HG02678 (cell line): ENCODE measurements around the gene HOXA13.

ENCODE experiments used
- ATAC-seq: cut with Tn5 transposase; IDR thresholded peaks from one replicate; pipeline ENCODE4 v1.9.1; 2021; ENCODE audit warnings: mild to moderate bottlenecking, moderate library complexity; ENCODE audit not compliant: unreplicated experiment

HOXA13 gene

DNA sequence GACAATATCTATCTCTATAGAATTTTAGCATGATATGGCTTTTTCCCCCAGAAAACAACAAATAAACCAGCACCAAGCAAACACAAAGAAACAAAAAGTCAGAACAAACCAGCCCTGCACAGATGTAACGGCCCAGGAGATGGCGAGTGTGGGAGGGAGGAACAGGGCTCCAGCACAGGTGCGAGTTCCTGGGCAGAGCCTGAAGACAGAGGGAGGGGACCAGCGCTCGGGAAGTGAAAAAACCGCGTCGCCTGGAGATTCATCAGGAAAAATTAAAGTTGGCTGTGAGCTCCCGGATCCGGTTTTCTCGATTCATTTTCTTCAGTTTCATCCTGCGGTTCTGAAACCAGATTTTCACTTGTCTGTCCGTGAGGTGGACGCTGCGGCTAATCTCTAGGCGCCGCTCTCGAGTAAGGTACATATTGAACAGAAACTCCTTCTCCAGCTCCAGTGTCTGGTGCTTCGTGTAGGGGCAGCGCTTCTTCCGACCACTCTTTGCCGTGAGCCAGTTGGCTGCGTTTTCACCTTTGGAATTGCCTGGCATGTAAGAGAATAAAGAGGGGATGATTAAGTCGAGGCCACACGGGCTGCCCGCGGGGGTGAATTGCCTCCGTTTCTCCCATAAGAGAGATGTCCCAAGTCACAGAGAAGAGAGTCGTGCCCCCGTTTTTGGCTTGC lies 28.1 kb downstream of the HOXA13 start:
- ATAC-seq = no peak

DNA sequence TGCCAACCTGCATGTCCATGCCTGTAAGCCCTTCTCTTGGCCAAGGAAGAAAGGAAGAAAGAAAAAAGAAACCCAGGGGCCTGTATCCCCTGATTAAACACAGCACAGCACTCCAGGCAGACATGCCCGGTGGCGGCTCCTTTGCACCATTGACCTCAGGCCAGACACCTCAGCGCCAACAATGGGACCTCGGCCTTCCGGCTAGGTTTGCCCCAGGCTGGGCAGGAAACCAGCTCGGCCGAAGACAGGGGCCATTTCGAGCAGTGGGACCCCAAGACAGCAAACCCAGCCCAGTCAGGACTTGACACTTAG lies 28.6 kb downstream of the HOXA13 start:
- no peak for ATAC-seq

DNA sequence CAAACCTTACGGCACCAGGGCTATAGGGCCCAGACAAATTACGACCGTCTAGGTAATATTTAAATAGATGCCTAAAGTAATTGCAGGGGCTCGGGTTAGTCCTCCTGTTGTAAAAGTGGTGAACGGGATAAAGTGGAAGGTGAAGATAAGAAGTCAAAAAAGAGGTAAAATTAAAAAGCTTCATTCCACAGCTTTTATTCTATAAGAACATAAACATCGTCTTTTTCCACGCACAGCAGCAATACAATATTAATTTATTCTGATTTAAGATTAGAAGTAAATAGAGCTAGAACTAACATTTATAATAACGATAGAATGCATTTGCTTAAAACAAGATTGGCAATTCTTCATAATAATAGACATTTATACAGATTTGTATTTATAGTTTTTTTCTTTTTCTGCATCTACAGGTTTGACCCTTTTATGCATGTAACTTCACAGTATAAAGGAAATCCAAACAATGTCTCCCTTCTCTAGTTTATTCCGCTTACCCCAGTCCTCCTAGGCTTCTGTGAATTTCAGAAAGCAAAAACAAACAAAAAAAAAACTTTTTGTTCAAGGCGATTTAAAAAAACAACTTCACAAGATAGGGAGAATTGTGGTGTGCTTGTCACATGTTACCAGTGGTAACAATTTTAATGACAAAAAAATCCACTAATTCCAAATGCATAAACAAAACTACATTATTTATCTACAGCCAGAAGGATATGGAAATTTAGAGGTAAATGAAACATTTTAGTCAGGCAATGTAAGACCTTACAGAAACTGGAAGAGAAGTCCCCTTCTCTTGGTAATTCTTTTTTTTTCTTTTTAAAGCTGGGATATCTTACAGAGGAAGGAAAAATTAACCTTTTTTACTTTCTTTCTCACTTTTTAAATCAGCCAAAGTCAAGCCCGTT lies 29.2 kb downstream of the HOXA13 start:
- ATAC-seq = no peak

DNA sequence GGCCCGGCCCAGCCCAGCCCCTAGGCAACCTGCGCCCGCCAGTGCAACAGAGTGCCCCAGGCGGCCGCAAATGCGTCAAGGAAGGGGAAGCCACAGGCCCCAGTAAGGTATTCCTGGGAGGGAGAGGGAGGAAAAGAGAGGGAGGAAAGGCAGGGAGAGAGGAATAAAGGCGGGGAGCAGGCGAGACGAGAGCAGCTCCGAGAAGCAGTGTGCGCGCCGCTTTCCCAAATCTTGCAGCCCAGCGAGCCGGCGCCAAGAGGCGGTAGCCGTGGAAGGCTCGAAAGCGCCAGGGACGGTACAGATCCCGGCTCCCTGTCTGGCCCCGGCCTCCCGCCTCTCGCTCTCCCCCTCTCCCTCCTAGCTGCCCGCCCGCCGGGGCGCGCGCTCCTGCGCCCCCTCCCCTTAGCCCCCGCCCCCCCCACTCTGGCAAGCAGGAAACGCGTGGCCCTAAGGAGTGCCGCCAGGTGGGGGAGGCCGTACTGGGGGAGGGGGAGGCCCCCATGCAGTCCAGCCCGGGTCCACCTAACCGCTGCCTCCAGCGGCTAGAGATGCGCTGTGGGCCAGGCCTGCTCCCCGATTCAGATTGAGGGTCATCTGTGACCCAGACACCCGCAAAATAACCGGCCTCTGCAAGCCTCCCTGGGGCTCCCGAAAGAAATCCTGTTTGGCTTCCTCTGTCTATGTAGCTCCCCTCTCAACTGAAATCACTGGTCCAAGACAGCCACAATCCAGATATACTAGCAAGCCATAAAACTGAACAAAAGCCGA lies 30.0 kb downstream of the HOXA13 start:
- no peak for ATAC-seq

DNA sequence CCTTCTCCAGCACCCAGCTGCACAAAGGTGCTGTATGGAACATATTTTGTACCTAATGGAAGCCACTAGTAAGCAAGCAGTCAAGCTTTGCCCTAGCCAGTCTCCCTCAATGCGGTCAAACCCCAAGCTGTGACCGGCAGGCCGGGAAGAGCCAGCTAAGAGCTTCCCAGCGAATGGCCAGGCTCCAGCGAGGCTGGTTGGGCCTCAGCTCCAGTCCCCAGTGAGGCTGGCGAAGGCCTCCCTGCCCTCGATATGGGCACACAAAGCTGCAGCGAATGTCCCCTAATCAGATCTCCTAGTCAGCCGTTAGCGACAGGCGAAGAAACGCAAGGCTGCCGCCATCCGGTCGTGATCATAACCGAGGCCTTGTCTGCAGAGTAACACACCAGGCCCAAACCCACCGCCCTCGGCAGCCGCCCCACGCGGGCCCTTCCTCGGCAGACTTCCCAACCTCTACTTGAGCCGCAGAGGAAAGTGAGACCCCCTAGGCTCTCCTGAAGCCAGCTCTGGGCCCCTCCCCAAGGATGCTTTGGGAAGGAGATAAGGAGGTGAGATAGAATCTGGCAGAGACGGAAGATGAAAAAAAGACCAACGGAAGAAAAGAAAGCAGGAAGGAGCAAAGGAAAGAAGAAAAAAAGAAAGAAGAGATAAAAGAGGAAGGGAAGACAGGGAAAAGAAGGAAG lies 31.5 kb downstream of the HOXA13 start:
- no peak for ATAC-seq

DNA sequence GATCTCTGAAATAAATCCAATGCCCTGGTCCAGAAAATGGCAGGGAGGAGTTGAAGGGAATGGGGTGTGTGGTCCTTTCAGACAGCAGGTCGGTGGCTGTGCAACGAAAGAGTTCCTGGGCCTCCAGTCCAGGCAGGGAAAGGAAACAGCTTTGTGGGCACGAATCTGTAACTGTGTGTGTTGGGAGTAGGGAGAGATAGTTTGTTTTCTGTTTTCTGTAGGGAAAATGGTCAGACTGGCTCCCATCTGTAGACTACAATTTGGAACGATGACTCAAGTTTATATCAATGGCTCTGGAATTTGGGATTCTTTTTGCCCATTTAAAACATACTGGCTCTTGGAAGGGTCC lies 32.0 kb downstream of the HOXA13 start:
- no peak for ATAC-seq

DNA sequence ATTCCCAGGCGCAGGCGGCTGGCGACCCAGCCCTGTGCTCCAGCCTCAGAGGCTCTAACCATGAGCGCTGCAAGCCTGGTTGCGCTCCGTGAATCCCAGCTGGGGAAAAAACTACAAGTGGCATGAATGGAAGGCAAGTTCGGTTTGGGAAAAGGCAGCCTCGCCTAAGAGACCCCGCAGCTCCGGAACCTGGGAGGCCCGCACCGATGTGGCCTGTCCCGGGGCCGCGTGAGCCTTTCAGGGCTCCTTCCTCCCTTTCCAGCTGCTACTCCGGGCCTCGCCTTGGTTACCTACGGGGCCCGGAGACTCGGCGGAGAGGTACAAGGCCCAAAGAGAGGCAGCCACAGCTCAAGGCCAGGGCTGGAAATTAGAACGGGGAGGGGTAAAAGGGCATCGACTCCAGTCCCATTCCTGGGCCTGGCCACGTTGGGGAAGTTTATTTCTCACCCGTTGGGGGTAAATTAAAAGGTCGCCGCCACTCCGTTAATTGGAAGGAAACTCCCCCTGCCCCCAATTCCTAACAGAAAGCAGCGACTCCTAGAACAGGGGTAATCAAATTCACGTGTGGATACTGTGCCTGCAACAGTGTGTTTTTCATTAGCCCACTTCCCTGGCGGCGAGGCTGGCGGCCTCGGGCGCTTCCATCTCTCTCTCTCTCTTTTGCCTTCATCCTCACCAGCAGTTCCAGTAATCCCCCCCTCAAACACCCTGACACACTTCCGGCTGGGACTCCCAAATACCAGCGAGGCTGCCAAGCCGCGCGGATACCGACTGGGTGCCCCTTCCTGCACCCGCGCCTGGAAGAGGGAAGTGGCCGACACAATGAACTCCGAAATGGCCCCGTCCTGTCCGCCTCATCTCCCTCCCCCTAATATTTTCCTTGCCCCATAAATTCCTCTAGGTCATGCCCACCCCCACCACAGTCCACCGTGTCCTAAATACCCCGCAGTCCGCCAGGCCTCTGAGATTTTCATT lies 33.1 kb downstream of the HOXA13 start:
- no peak for ATAC-seq

DNA sequence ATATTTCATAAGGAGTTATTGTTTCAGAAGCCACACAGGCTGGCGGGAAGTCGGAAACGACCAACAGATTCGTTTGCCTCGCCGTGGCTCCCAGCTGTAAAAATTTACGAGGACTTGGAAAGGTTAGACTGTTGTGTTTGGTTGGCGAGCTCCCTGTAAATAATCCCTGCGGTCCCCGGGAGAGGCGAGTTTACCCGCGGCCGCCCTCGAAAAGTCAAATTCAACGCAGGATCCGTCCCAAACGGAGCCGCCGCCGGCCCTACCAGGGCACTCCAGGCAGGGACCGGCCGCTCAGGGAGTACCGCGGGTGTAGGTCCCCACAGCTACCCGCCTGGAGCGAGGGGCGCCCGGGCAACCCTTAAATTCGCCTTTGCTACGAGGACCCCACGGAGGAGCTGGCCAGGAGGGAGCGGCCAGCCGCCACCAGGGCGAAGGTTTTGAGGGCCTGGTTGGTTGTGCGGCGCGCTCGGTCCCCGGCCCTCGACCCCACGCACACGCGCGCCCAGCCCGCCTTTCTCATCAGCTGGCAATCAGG lies 33.8 kb downstream of the HOXA13 start:
- no peak for ATAC-seq

DNA sequence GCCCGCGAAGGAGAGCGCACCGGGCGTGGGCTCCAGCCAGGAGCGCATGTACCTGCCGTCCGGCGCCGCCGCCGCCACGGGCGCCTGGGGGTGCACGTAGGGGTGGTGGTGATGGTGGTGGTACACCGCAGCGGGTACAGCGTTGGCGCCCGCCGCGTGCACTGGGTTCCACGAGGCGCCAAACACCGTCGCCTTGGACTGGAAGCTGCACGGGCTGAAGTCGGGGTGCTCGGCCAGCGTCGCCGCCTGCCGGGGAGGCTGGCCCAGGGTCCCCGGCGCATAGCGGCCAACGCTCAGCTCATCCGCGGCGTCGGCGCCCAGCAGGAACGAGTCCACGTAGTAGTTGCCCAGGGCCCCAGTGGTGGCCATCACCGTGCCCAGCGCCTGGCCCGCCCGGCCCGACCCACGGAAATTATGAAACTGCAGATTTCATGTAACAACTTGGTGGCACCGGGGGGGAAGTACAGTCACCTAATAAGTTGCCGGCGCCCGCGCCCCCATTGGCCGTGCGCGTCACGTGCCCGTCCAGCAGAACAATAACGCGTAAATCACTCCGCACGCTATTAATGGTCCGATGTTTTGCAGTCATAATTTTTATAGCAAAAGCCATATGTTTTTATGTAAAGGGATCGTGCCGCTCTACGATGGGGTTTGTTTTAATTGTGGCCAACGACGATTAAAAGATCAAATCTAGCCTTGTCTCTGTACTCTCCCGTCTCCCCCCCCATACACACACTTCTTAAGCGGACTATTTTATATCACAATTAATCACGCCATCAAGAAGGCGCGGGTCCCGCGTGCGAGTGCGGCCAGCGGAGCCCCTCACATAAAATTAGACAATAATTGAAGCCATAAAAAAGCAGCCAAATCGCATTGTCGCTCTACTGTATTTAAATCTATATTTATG lies 34.5 kb downstream of the HOXA13 start, which contains the start of gene HOXA9:
Gene HOXA9, minus strand, starts transcription at position 449 of the 907 bp plus-strand sequence. Its CDS starts 80 bp downstream, at position 369.
- ATAC-seq = no peak

DNA sequence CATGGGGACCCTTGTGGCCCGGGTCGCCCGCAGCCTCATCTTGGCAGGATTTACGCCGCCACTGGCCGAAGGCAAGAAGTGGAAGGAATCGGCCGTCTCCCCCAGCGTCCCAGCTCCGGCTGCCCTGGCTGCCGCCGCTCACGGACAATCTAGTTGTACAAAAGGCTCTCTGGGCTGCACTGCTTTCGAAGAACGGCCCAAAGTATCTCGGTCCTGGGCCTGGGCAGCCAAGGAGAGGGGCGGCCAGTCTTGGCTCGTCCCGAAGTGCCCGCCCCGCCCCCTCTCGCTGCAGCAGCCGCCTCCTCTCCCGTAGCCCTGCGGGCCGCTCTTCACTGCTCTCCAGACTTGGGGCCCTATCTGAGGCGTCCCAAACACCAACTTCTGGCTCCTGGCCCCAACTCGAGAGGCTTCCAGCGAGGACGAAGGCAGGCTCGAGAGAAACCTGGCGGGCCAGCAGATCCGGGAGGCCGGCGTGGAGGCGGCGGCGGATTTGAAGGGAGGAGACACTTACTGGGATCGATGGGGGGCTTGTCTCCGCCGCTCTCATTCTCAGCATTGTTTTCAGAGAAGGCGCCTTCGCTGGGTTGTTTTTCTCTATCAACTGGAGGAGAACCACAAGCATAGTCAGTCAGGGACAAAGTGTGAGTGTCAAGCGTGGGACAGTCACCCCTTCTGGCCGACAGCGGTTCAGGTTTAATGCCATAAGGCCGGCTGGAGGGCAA lies 35.4 kb downstream of the HOXA13 start:
- ATAC-seq = no peak

DNA sequence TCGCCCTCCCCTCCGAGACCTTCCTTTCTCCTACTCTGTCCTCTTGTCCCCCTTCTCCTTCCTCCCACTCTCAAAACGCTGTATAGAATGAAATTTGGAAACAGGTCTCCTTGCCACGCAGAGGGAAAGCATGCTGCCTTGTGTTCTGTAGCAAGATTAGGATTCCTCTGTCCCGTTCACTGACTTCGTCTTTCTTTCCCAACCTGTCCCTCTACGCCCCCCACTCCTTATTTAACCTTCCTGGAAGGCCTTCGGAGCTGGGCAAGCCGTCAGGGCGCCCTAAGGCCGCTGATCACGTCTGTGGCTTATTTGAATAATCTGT lies 35.9 kb downstream of the HOXA13 start:
- ATAC-seq = no peak

DNA sequence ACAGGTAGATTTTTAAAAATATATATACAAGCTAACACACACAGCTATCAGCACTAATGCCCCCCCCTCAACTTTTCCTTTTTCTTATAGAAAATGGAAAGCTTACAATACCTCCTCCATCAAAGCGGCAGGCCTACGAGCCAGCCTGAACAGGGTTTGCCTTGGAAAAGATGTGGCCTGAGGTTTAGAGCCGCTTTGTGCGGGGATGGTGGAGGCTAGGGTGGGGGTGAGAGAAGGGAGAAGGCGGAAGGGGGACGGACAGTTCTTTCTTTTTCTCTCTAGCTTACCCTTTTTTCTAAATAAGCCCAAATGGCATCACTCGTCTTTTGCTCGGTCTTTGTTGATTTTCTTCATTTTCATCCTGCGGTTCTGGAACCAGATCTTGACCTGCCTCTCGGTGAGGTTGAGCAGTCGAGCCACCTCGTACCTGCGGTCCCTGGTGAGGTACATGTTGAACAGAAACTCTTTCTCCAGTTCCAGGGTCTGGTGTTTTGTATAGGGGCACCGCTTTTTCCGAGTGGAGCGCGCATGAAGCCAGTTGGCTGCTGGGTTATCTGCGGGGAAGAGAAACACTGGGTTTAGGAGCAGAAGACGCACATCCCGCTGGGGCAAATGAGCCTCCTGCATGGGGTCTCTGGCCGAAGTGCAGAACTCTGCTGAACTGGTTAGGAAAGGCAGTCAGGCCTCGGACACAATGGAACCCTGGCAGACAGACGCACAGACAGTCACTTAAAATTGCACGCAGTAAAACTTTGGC lies 36.4 kb downstream of the HOXA13 start:
- no peak for ATAC-seq

DNA sequence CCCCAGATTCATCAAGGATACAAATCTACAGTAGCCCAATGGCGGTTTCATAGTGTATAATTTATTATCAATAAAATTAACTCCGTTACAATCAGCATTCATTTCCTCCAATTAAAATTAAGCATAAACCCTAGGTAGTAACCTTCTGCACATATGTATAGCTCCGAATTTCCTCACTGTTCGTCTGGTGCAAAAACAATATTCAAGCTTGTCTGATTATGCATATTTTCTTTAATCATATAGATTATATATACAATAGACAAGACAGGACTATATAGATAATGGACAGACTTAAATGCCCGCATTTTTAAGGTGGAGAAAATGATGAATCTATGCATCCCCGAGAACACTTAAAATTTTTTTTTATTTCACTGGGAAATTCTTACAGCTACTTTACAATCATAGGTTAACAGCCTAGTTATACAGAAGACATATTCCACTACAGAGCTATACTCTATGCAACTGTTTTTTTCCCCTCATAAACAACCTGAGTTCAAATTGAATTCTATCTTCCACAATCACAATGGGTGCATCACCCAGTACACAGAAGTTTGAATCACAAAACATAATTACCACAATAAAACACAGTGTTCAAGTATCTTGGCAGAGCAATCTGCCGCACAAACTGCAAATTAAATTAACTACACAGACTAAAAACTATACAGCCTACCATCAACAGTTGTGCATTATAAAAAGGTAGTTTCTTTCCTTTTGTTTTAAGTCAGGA lies 37.2 kb downstream of the HOXA13 start:
- ATAC-seq = no peak

DNA sequence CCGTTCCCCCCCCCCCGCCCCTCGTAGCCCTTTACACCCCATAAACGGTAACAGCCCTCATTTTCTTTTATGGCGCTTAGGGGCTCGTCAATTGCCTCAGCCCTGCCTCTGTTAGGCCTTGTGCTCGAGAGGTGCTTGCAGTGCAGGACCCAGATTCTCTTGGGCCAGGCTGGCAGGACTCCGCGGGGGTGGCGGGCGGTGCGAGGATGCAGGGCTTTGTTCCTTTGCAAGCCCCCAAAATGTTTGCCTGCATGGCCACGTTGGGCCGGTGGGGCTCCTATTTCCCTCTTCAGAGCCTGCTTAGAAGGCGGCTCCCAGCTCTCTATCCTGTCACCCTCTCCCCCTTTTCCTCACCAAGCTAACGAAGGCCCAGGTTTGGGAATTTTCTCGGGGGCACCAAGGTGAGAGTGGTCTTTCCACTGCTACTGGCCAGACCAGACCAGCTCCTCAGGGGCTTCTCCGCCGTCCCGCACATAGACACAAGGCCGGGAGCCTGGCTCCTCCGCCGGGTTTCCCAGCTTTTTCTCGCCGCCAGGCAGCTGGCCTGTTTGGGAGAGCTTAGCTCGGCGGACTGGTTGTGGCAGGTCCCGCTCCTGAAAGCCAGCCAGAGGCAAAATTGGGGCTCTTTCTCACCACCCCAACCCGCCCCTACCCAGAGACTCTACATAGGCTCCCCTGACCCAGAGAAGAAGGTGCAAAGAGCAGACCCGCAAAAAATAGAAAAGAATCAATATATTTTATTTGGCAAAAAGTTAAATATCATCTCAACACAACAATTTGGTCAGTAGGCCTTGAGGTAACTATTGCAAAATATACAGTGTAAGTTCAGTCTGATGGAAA lies 38.0 kb downstream of the HOXA13 start:
- no peak for ATAC-seq

DNA sequence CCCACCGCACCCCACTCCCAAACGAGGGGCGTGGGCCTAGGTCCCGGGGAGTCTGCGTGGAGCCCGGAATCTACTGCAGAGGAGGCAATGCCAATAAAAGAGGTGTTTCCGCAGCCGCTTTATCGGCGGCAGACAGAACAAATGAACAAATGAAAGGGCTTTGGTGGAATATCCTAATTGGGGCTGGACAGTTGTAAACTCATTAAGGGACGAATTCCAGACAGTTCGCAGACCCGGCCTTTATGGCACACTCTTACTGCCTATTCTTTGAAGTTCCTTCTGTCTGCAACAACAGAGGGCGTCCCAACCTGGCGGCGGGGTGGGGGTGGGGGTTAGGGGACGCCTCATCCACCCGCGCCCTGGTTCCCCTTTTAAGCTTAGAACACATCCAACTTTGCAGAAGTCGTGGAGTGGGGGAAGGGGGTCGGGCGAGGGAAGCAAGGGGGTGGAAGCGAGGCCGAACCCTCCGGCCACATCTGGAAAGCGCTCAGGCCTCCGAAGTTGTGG lies 38.6 kb downstream of the HOXA13 start:
- no peak for ATAC-seq
